ENCODE data around the gene EVL.

Gene EVL

DNA sequence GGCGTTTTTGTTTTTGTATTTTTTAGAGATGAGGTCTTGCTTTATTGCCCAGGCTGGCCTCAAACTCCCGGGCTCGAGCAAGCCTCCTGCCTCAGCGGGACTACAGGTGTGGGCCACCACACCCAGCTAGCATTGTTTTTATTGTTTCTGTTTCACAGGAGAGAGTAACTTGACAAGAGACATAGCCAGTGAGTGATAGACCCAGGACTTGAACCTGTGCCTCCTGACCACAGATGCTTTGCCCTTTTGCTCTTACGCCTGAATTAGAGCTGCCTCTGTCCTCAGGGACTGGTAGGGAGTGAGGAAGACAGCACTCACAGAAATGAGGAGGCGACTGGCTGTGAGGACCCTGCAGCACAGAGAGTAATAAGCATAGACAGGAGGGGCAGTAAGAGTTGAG lies 2.3 kb downstream of the EVL start:
- Histone ChIP-seq H3K4me3 (replicated peaks; ENCODE audit: insufficient read depth, low read length) (no peak overlapping the region), H3K27me3 (ENCODE audit: insufficient read depth, poor library complexity, severe bottlenecking) (no peaks in the 10 kb centered on the region), H3K27ac (replicated peaks) (peak overlapping the region; percentile 85)
- TF ChIP-seq, protein P1, sequence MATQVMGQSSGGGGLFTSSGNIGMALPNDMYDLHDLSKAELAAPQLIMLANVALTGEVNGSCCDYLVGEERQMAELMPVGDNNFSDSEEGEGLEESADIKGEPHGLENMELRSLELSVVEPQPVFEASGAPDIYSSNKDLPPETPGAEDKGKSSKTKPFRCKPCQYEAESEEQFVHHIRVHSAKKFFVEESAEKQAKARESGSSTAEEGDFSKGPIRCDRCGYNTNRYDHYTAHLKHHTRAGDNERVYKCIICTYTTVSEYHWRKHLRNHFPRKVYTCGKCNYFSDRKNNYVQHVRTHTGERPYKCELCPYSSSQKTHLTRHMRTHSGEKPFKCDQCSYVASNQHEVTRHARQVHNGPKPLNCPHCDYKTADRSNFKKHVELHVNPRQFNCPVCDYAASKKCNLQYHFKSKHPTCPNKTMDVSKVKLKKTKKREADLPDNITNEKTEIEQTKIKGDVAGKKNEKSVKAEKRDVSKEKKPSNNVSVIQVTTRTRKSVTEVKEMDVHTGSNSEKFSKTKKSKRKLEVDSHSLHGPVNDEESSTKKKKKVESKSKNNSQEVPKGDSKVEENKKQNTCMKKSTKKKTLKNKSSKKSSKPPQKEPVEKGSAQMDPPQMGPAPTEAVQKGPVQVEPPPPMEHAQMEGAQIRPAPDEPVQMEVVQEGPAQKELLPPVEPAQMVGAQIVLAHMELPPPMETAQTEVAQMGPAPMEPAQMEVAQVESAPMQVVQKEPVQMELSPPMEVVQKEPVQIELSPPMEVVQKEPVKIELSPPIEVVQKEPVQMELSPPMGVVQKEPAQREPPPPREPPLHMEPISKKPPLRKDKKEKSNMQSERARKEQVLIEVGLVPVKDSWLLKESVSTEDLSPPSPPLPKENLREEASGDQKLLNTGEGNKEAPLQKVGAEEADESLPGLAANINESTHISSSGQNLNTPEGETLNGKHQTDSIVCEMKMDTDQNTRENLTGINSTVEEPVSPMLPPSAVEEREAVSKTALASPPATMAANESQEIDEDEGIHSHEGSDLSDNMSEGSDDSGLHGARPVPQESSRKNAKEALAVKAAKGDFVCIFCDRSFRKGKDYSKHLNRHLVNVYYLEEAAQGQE (IDR thresholded peaks at IDR 0.05; ENCODE audit: insufficient replicate concordance, low read depth) = no peak
- TF ChIP-seq, protein P2, sequence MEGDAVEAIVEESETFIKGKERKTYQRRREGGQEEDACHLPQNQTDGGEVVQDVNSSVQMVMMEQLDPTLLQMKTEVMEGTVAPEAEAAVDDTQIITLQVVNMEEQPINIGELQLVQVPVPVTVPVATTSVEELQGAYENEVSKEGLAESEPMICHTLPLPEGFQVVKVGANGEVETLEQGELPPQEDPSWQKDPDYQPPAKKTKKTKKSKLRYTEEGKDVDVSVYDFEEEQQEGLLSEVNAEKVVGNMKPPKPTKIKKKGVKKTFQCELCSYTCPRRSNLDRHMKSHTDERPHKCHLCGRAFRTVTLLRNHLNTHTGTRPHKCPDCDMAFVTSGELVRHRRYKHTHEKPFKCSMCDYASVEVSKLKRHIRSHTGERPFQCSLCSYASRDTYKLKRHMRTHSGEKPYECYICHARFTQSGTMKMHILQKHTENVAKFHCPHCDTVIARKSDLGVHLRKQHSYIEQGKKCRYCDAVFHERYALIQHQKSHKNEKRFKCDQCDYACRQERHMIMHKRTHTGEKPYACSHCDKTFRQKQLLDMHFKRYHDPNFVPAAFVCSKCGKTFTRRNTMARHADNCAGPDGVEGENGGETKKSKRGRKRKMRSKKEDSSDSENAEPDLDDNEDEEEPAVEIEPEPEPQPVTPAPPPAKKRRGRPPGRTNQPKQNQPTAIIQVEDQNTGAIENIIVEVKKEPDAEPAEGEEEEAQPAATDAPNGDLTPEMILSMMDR (IDR thresholded peaks at IDR 0.05; ENCODE audit: insufficient read depth, low read length) = no peak
- TF ChIP-seq SPI1 (IDR thresholded peaks at IDR 0.05; ENCODE audit: borderline replicate concordance, low read depth) (no peak), POLR2AphosphoS5 (IDR thresholded peaks at IDR 0.05; ENCODE audit: low read depth) (no peak), GABPA (IDR thresholded peaks at IDR 0.05; ENCODE audit: low read depth) (no peak)
- no peak for DNase-seq (ENCODE audit: low read depth in 1 of 2, low spot score in 1 of 2)

DNA sequence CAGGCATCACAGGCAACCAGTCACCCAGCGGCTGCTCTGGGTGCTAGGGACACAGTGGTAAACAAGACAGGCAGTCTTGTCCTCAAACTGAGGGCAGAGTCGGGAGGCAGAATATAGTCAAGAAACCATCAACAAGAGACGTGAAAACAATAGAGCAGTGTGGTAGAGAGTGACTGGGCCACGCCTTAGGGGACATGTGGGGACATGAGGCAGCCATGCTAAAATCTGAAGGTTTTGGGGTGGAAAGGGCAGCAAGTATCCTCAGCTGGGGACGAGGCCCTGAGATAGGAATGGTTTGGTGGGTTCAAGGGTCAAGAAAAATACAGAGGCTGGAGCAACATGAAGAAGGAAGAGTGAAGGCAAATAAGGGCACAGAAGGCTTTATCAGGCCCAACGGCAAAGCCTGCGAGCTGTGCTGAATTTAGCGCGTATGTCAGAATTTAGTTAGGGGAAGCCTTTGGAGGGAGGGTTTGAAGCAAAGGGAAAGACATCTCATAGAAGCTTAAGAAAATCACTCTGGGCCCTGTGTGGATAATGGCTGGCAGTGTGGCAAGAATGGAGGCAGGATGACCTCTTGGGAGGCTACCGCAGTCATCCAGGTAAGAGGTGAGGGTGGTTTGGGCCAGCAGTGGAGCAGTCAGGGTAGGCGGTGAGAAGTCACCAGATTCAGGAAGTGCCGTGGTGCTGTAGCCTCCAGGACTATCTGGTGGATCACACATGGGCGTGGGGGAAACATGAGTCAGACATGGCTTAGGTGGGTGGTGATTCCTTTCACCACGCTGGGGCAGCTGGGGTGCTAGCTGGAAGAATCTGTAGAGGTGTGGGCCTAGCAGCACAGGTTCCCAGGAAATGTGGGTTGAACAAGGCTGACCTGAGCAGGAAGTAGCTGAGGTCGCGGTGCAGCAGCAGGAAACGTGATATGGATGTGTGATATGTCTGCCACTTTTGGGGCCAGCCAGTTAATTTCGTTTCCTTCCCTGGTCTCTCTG lies 3.0 kb downstream of the EVL start:
- peak in 1 of 2 experiments; percentile 82 for DNase-seq (ENCODE audit: low read depth in 1 of 2, low spot score in 1 of 2)
- no peak overlapping the region for H3K4me3 ChIP-seq (replicated peaks; ENCODE audit: insufficient read depth, low read length)
- TF ChIP-seq SPI1 (IDR thresholded peaks at IDR 0.05; ENCODE audit: borderline replicate concordance, low read depth) (peak; percentile 89; the same call in 1 of the 2 replicates), GABPA (IDR thresholded peaks at IDR 0.05; ENCODE audit: low read depth) (peak; percentile 67; the same call in 1 of the 2 replicates), POLR2AphosphoS5 (IDR thresholded peaks at IDR 0.05; ENCODE audit: low read depth) (peak; percentile 77)
- TF ChIP-seq, protein P1 (IDR thresholded peaks at IDR 0.05; ENCODE audit: insufficient replicate concordance, low read depth) = no peak
- TF ChIP-seq, protein P2 (IDR thresholded peaks at IDR 0.05; ENCODE audit: insufficient read depth, low read length) = no peak
- no peaks in the 10 kb centered on the region for H3K27me3 ChIP-seq (ENCODE audit: insufficient read depth, poor library complexity, severe bottlenecking)
- peak overlapping the region; percentile 85 for H3K27ac ChIP-seq (replicated peaks)

DNA sequence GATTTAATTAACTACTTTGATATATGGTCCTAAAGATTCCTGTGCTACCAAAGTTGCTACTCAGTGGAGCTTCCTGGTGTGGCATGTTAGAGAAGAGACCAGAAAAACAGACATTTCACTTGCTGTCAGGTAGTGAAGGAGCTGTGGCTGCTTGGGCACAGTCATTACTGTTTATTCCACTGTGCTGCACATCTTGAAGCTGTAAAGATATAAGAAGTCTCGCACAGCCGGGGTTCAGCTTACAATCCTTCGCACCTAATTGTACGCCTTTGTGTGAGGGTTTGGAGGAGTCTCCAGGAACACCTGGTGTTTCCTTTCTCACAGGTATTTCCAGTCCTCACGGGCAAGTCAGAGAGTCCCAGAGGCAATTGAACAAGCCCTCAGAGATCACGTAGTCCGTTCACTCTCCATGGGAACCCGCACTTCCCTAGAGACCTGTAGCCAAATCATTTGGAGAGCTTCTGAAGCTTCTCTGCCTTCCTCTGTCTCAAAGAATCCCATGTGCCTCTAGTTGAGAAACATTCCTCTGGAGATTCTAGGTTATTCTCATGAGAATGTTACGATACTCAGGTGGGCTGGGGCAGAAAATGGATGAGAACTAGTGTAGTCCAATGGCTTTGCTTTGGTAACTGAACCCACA lies 4.1 kb downstream of the EVL start:
- TF ChIP-seq POLR2AphosphoS5 (IDR thresholded peaks at IDR 0.05; ENCODE audit: low read depth) (no peak), SPI1 (IDR thresholded peaks at IDR 0.05; ENCODE audit: borderline replicate concordance, low read depth) (0 out of 2 replicates have a peak, but pooled peaks have one; percentile 3), GABPA (IDR thresholded peaks at IDR 0.05; ENCODE audit: low read depth) (no peak)
- TF ChIP-seq, protein P1 (IDR thresholded peaks at IDR 0.05; ENCODE audit: insufficient replicate concordance, low read depth) = no peak
- TF ChIP-seq, protein P2 (IDR thresholded peaks at IDR 0.05; ENCODE audit: insufficient read depth, low read length) = no peak

More for the DNA sequence above, 4.1 kb downstream of the EVL start:
- peak overlapping the region; percentile 85 for H3K27ac ChIP-seq (replicated peaks)
- H3K4me3 ChIP-seq (replicated peaks; ENCODE audit: insufficient read depth, low read length) = no peak overlapping the region
- H3K27me3 ChIP-seq (ENCODE audit: insufficient read depth, poor library complexity, severe bottlenecking) = no peaks in the 10 kb centered on the region
- DNase-seq (ENCODE audit: low read depth in 1 of 2, low spot score in 1 of 2) = no peak

Measured in HL-60 (cell line).